ENCODE results near the gene CEMIP2.

Gene CEMIP2

GRCh38 chr9:71733176-71733575 is 35.1 kb downstream of the CEMIP2 start:
- no peak overlapping the region for H3K4me3 ChIP-seq (ENCODE audit: low read depth, low read length)
- TF ChIP-seq CTCF (IDR thresholded peaks at IDR 0.05; ENCODE audit: borderline replicate concordance, insufficient read depth, low read depth, low read length): no peak

GRCh38 chr9:71729816-71730526 is 38.3 kb downstream of the CEMIP2 start:
- no peak for TF ChIP-seq CTCF (IDR thresholded peaks at IDR 0.05; ENCODE audit: borderline replicate concordance, insufficient read depth, low read depth, low read length)
- H3K4me3 ChIP-seq (ENCODE audit: low read depth, low read length): no peak overlapping the region

GRCh38 chr9:71726723-71727122 is 41.6 kb downstream of the CEMIP2 start:
- no peak for TF ChIP-seq CTCF (IDR thresholded peaks at IDR 0.05; ENCODE audit: borderline replicate concordance, insufficient read depth, low read depth, low read length)
- no peak overlapping the region for H3K4me3 ChIP-seq (ENCODE audit: low read depth, low read length)

GRCh38 chr9:71725590-71726338 is 42.5 kb downstream of the CEMIP2 start:
- no peak for TF ChIP-seq CTCF (IDR thresholded peaks at IDR 0.05; ENCODE audit: borderline replicate concordance, insufficient read depth, low read depth, low read length)

GRCh38 chr9:71721855-71722254 is 46.5 kb downstream of the CEMIP2 start:
- no peak for TF ChIP-seq CTCF (IDR thresholded peaks at IDR 0.05; ENCODE audit: borderline replicate concordance, insufficient read depth, low read depth, low read length)
- H3K4me3 ChIP-seq (ENCODE audit: low read depth, low read length): no peak overlapping the region

More at GRCh38 chr9:71725590-71726338, 42.5 kb downstream of the CEMIP2 start:
- H3K4me3 ChIP-seq (ENCODE audit: low read depth, low read length): no peak overlapping the region

- no peak overlapping the region for H3K4me3 ChIP-seq (ENCODE audit: low read depth, low read length)
- no peak for TF ChIP-seq CTCF (IDR thresholded peaks at IDR 0.05; ENCODE audit: borderline replicate concordance, insufficient read depth, low read depth, low read length)
Measured at GRCh38 chr9:71719562-71719961, 48.8 kb downstream of the CEMIP2 start.

GRCh38 chr9:71719088-71719487 is 49.2 kb downstream of the CEMIP2 start:
- H3K4me3 ChIP-seq (ENCODE audit: low read depth, low read length): no peak overlapping the region
- no peak for TF ChIP-seq CTCF (IDR thresholded peaks at IDR 0.05; ENCODE audit: borderline replicate concordance, insufficient read depth, low read depth, low read length)
